ENCODE measurements around the gene MDFIC.
"Not testable (repeated sequence)": the region's sequence is repeated elsewhere in the genome, so short reads cannot be mapped to it uniquely, and the experiment has no call there.

The MDFIC gene

GRCh38 chr7:114922026-114922651, at the start of gene MDFIC:
Gene MDFIC, plus strand, starts transcription at chr7:114922094. Its CDS starts 940 bp downstream, at chr7:114923034.
- in situ Hi-C loops (cut with HindIII; ENCODE audit: low sequenced_read_pairs) = no loop called here

GRCh38 chr7:114874170-114874569, 47.7 kb upstream of the MDFIC start:
- in situ Hi-C loops (cut with HindIII; ENCODE audit: low sequenced_read_pairs) = no loop called here

GRCh38 chr7:114875186-114875585, 46.7 kb upstream of the MDFIC start:
- in situ Hi-C loops (cut with HindIII; ENCODE audit: low sequenced_read_pairs) = no loop called here

- in situ Hi-C loops (cut with HindIII; ENCODE audit: low sequenced_read_pairs) = no loop called here
Observed at GRCh38 chr7:114879554-114879953, 42.3 kb upstream of the MDFIC start.

- in situ Hi-C loops (cut with HindIII; ENCODE audit: low sequenced_read_pairs) = no loop called here
Observed at GRCh38 chr7:114885836-114886235, 36.1 kb upstream of the MDFIC start.

GRCh38 chr7:114886241-114886640, 35.7 kb upstream of the MDFIC start:
- in situ Hi-C loops (cut with HindIII; ENCODE audit: low sequenced_read_pairs) = no loop called here

- in situ Hi-C loops (cut with HindIII; ENCODE audit: low sequenced_read_pairs) = not testable (repeated sequence)
Observed at GRCh38 chr7:114889116-114889515, 32.8 kb upstream of the MDFIC start.

- in situ Hi-C loops (cut with HindIII; ENCODE audit: low sequenced_read_pairs) = no loop called here
Observed at GRCh38 chr7:114889646-114890285, 32.1 kb upstream of the MDFIC start.

GRCh38 chr7:114890561-114890960, 31.3 kb upstream of the MDFIC start:
- in situ Hi-C loops (cut with HindIII; ENCODE audit: low sequenced_read_pairs) = no loop called here

- in situ Hi-C loops (cut with HindIII; ENCODE audit: low sequenced_read_pairs) = no loop called here
Observed at GRCh38 chr7:114900127-114900526, 21.8 kb upstream of the MDFIC start.

GRCh38 chr7:114901771-114902170, 20.1 kb upstream of the MDFIC start:
- in situ Hi-C loops (cut with HindIII; ENCODE audit: low sequenced_read_pairs) = no loop called here

GRCh38 chr7:114903131-114903530, 18.8 kb upstream of the MDFIC start:
- in situ Hi-C loops (cut with HindIII; ENCODE audit: low sequenced_read_pairs) = no loop called here

GRCh38 chr7:114910787-114911186, 11.1 kb upstream of the MDFIC start:
- in situ Hi-C loops (cut with HindIII; ENCODE audit: low sequenced_read_pairs) = no loop called here

- in situ Hi-C loops (cut with HindIII; ENCODE audit: low sequenced_read_pairs) = no loop called here
Observed at GRCh38 chr7:114911411-114911810, 10.5 kb upstream of the MDFIC start.

- in situ Hi-C loops (cut with HindIII; ENCODE audit: low sequenced_read_pairs) = no loop called here
Observed at GRCh38 chr7:114916261-114916892, 5.5 kb upstream of the MDFIC start.

- in situ Hi-C loops (cut with HindIII; ENCODE audit: low sequenced_read_pairs) = no loop called here
Observed at GRCh38 chr7:114917211-114917839, 4.6 kb upstream of the MDFIC start.

GRCh38 chr7:114919587-114919986, 2.3 kb upstream of the MDFIC start:
- in situ Hi-C loops (cut with HindIII; ENCODE audit: low sequenced_read_pairs) = no loop called here

- in situ Hi-C loops (cut with HindIII; ENCODE audit: low sequenced_read_pairs) = no loop called here
Observed at GRCh38 chr7:114921631-114922025, 266 bp upstream of the MDFIC start.

- in situ Hi-C loops (cut with HindIII; ENCODE audit: low sequenced_read_pairs) = no loop called here
Observed at GRCh38 chr7:114922652-114923402, 933 bp downstream of the MDFIC start.

- in situ Hi-C loops (cut with HindIII; ENCODE audit: low sequenced_read_pairs) = no loop called here
Observed at GRCh38 chr7:114923403-114923713, 1.5 kb downstream of the MDFIC start.

GRCh38 chr7:114924038-114924712, 2.3 kb downstream of the MDFIC start:
- in situ Hi-C loops (cut with HindIII; ENCODE audit: low sequenced_read_pairs) = no loop called here
